HG03103 (cell line): ENCODE measurements around the gene TEC.
"Not testable (repeated sequence)": the region's sequence is repeated elsewhere in the genome, so short reads cannot be mapped to it uniquely, and the experiment has no call there.

Source experiments
- ATAC-seq: cut with Tn5 transposase; IDR thresholded peaks from one replicate; pipeline ENCODE4 v1.9.1; 2021; ENCODE audit warnings: low read depth; ENCODE audit not compliant: unreplicated experiment

TEC gene

DNA sequence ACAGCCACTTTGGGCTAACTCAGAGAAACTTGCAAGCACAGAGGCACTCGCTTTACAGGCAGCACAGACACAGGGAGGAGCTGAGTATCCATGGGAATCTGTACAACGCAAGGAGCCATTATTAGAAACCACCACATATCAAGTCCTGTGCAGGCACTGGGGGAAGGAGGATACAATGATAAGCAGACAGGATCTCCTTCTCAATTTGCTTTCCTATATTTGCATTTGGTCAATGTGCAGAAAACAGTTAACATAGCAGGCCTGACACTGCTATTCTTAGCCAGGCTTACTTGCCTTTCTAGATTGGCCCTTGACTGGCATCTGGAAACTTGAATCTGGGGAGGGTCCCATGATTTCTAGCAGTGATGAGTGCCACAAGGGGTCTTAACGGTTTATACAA lies 65.8 kb downstream of the TEC start:
- ATAC-seq, result peak; percentile 26

DNA sequence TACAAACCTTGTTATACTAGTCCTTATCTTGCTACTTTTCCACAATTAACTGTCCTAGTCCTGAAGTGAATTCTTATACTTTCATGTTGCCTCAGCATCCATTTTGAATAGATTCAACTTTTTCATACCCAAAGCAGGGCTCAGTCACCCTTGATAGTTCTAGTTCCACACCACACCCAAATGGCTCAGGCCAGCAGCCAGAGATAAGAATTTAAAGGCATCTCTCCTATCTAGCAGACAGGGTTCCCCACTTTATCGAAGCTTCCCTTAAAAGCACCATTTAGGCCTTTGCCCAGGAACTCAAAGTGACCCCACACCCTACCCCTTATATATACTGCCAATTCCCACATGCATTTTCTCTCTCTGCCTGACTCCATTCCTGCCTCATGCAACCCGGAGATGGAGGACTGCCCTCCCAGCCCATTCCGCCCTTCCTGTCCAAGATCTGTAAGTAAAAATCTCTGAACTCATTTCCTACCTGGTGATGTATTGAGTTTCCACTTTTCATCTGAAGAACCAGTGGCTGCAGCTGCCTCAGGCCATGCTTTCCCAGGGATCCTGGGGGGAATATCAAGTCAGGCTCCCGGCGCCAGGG lies 71.9 kb downstream of the TEC start:
- ATAC-seq, result peak; percentile 40

DNA sequence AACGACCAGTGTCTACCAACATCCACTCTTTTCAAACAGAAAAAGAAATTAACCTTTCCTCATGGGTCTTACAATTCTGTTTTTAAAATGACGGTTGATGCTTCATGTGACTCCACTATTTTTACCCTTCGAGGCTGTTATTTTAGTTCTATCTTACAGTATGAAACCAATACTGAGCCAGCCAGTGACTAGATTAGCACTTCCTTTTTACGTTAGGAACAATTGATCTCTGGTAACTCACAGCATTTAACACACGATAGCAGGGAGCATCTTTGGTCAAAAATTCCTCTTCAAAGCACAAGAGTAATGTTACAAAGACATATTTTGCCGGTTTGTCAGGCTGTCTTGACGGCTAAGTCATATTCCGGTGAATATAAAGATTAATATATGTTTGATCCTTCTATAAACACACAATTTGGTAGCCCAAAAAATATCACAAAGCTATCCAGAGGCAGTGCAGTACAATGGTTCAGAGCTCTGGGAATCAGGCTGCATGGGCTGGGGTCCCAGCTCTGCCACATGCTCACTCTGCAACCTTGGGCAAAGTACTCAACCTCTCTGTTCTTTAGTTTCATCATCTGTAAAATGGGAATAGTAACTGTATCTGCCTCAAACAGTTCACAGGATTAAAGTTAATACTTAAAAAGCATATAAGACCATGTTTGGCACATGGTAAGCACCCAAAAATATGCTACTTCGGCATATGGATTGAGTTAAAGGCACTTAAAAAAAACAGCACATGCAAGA lies 72.7 kb downstream of the TEC start:
- peak; percentile 59 for ATAC-seq

DNA sequence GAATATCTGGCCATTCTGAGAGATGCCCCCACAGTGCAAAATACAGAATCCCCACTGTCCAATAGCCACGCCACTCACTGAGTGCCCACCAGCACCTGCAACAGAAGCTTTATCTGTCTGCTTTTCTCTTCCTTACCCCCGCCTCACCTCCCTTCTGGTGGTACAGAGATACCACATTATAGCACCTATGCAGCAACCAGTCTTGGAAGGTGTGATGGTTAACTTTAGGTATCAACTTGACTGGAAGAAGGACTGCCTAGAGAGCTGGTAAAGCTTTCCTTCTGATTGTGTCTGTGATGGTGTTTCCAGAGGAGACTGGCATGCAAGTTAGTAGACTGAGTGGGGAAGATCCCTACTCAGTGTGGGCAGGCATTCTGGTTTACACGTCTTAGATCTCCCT lies 73.8 kb downstream of the TEC start:
- ATAC-seq, result no peak

DNA sequence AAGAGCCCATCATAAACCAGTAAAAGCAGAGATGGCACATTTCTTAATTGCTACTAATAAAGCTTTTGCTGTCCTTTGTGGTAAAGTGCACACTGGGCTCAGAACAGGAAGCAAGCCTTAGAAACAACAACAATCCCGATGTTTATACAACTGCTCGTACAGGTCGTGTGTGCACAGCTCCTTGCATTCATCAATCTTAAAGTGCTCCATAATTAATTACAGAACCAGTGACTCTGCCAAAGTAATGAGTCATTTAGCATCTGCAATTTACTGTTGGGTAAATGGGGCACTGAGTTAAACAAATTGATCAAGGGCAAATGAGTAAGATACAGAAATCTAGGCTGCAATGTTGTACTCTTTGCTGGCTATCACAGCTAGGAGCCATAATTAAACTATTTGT lies 74.3 kb downstream of the TEC start:
- no peak for ATAC-seq

DNA sequence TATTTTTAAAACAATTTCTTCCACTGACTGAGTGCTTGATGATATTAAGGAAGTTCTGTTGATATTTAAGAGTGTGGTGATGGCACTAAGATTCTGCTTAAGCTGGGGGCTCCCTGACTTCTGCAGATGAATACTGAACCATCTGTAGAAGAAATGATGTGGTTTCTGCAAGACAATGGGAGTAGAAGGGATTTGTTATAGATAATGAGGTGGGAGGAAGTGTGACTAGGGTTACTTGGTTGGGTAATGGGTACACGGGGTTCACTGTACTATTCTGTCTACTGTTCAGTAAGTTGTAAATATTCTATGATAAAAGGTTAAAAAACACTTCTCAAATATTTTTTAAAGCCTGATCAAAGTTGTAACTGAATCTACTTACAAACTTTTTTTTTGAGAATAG lies 74.7 kb downstream of the TEC start:
- no peak for ATAC-seq

DNA sequence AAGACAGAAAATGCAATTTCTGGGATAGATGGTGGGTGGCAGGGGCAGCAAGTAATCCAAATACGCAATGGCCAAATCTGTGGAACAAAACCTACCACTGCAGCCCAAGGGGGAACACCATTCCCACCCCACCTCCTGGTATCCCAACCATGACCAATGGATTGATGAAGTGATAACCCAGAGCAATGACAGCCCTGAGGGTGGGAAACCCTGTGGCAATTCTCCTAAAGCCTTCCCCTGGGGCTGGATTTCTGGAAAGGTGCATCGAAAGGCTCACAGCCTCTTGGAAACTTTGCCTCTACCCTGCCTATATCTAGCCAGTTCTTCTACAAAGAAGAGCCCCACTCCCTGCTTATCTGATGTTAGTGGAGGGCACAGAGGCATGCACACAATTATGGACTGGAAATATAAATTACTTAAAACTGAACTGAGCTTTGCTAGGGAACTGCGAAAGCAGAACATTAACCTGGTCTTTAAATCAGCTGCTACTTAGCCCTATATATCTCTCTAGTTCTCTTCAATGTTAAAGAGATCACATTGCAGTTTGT lies 75.6 kb downstream of the TEC start:
- no peak for ATAC-seq

DNA sequence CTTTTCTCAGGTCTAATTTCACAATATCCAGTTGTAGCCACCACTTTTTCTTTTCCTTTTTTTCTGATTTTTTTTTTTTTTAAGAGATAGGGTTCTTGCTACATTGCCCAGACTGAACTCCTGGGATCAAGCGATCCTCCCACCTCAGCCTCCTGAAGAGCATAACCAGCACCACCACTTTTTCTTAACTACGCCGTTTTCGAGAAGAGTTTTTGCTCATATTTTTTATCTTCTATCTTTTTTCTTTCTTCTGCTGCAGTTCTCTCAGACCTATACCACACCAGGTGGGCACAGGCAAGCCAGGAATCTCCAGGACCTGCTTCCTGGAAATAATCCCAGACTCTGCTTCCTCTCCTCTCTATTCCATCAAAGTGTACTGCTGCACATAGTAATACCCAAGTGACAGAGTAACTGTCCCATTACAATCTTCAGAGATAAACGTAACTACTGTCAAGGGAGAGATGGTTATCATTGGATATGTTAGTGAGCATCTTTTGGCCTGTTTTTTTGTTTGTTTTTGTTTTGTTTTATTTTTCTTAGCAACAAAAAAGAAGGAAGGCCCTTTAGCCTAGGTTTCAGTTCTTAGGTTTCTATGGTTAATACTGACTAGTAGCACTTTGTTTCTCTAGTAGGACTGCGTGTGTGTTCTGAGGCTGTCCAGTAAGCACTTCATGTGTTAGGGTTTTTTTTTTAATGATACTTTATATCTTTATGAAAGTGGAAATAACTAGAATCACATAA lies 76.4 kb downstream of the TEC start:
- ATAC-seq, result no peak

DNA sequence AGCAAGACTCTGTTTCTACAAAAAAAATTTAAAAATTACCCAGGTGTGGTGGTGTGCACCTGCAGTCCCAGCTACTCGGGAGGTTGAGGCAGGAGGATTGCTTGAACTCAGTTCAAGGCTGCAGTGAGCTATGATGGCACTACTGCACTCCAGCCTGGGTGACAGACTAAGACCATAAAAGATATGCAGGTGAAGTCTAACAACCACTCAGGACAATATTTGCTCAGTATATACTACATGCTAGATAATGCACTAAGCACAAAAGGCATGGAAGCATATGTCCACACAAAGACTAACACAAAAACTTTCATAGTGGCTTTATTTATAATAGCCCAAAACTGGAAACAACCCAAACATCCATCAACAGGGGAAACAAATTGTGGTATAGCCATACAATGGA lies 77.9 kb downstream of the TEC start:
- ATAC-seq, result no peak

DNA sequence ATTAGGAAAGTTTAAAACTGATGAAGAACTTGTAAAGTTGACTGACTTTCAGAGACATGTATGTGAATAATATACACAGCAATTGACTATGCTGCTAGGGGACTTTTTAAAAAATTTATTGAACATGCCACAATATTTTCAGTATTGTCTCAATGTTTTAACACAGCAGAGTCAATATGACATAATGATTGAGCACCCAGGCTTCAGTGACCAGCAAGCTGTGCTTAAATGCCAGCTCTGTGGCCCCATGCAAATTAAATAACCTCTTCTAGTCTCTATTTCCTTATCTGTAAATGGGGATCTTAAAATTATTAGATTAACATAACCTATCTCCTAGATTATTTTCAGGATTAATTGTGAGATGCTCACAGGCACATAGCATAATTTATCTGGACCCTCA lies 78.8 kb downstream of the TEC start:
- peak; percentile 43 for ATAC-seq

DNA sequence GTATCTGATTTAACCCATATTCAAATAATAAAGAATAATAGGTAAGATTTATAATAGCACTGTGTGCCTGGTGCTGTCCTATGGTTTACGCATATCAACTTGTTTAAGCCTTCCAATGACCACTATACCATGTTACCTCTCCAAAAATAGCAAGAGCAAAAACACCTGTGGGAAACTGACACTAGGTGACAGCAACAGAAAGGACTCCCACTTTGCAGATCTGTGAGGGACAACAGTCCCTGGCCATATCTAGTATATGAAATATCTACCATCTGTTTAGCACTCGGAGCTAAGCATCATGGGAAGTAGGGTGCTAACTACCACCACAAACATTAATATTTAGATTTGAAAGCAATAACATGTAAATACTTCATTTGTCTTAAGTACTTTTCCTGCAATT lies 79.9 kb downstream of the TEC start:
- no peak for ATAC-seq

DNA sequence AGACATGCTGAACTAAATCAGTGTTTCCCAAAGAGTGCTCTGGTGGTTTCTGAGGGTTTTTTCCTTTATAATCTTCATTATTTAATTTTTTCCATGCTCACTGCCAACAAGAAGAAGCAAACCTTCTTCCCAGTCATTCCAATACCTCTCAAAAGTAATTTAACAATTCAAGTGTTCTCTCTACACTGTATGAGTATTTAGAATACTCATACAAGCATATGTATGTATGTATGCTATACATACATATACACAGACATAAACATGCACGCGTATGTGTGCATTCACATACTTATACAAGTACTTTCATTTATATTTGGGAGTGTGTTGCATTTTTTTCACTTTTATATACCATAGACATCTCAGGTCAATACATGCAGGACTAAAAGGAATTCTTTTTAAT lies 81.2 kb downstream of the TEC start:
- no peak for ATAC-seq

DNA sequence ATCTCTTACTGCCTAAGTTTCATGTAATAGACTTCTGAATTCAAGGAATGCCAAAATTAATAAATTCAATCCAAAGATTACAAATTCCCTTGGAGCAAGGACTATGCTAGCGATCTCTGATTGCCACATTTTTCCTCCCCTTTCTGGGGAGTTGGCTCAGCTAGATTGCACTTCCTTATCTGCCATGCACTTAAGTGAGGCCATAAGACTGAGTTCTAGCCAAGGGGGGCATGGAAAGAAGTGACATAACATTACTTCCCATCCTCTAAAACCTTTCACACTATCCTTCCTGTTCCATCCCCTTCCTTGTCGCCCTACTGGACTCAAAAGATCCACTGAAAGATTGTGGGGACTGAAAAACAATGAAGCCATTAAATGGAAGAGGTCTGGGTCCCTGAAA lies 81.8 kb downstream of the TEC start:
- no peak for ATAC-seq

DNA sequence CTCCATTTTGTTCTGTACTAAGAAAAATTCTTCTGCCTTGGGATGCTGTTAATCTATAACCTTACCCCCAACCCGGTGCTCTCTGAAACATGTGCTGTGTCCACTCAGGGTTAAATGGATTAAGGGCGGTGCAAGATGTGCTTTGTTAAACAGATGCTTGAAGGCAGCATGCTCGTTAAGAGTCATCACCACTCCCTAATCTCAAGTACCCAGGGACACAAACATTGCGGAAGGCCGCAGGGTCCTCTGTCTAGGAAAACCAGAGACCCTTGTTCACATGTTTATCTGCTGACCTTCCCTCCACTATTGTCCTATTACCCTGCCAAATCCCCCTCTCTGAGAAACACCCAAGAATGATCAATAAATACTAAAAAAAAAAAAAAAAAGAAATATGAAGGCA lies 82.6 kb downstream of the TEC start:
- ATAC-seq, result not testable (repeated sequence)

DNA sequence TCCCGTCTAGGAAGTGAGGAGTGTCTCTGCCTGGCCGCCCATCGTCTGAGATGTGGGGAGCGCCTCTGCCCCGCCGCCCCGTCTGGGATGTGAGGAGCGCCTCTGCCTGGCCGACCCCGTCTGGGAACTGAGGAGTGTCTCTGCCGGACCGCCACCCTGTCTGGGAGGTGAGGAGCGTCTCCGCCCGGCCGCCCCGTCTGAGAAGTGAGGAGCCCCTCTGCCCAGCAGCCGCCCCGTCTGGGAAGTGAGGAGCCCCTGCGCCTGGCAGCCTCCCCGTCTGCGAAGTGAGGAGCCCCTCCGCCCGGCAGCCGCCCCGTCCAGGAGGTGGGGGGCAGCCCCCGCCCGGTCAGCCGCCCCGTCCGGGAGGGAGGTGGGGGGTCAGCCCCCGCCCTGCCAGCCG lies 83.2 kb downstream of the TEC start:
- not testable (repeated sequence) for ATAC-seq

DNA sequence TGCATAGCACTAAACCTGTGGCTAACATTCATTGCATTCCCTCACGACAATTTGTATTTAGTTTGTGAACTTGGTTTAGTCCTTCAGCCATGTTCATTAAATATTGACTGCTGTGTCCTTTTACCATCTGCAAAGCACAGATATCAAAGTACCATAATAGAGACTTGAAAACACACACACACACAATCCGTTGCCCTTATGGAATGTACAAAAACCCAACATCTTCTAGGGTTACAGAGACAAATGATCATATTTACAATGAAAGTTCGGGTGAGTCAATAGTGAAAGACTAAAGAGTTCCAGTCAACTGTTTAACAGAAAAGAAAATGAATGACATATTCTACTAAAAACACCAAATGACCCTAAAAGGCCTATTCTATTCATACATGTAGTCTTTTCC lies 84.8 kb downstream of the TEC start:
- no peak for ATAC-seq

DNA sequence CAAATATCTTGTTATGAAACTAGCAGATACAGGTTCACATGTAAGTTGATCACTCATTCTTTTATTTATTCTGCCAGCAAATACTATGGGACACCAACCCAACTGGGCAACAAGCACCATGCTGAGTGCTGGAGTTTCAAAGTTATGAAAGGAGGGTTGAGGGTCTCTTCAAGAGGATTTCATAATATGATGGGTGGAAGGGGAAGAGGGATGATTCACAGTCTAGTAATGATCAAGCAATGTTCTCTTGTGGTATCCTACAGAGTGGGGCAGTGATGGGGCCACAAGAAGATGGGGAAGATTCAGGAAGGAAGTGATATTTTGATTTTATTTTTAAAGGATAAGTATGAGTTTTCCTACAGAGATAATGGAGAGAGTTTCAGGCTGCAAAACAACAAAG lies 89.4 kb downstream of the TEC start:
- no peak for ATAC-seq

DNA sequence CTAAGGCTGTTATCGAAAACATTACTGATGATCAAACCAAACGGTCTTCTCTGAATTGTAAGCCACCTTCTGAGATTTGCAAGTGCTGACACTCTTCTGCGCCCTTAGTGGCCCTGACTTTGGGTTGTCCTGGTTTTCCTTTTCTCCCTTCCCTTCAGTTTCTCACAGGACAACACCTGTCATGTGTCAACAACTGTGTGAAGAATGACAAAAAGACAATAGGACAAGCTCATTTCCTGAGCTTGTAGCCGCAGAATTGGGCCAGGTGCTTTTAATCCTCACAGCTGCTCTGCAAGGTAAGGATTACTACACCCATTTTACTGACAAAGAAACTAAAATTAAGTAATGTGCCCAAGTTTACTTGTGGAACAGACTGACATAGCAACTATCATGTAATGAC lies 90.7 kb downstream of the TEC start:
- no peak for ATAC-seq

DNA sequence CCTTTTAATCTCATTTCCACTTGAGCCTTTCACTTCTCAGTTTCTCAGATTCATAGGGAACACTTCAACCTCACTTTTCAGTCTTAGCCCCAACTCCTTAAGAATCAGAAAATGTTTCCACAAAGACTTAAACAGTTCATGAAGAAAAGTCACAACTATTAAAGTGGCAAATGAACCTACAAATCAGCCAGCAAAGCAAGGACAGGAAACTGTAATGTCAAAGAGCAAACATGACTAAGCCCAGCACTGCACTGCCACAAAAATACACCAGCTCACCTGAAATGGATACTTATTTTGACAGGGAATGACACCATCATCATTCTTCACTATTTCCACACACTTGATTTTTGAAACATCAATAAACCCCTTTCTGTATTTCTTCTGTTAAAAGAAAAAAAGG lies 93.8 kb downstream of the TEC start:
- no peak for ATAC-seq

DNA sequence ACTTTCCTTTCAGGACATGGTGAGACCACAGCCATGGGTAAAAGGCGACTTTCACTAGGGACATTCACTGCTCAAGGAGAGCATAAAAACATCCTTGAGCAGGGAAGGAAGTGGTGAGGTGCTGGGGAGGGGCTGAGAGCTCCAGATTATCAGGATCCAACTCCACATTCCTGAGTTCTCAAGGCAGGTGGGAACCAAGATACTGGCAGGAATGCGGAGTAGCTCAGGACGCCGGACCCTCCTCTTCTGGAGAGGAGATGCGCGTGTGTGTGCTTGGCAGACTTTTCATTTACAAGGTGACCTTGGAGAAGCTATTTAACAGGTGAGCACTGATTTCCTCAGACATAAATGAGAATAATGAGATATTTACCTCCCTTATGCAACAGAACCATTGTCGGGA lies 94.3 kb downstream of the TEC start:
- ATAC-seq, result no peak
